ENCODE measurements around the gene MYBPH.

Gene MYBPH

GRCh38 chr1:203121186-203122015 is 54.2 kb downstream of the MYBPH start:
- no peak for DNase-seq (ENCODE audit: insufficient read length)
- TF ChIP-seq POLR2A (IDR thresholded peaks at IDR 0.05; ENCODE audit: low read depth, low read length) (no peak), TAF1 (IDR thresholded peaks at IDR 0.05; ENCODE audit: borderline replicate concordance, low read depth, low read length) (no peak), POLR2AphosphoS5 (IDR thresholded peaks at IDR 0.05; ENCODE audit: low read depth, low read length) (no peak)
- FAIRE-seq, result no peak

- FAIRE-seq (no peak), DNase-seq (ENCODE audit: insufficient read length) (no peak)
- TF ChIP-seq POLR2AphosphoS5 (IDR thresholded peaks at IDR 0.05; ENCODE audit: low read depth, low read length) (no peak), POLR2A (IDR thresholded peaks at IDR 0.05; ENCODE audit: low read depth, low read length) (no peak), TAF1 (IDR thresholded peaks at IDR 0.05; ENCODE audit: borderline replicate concordance, low read depth, low read length) (no peak)
Measured at GRCh38 chr1:203120325-203121153, 55.1 kb downstream of the MYBPH start.

Measured in GM12892 (cell line).